Measurements from ENCODE around the gene PAPPA.

PAPPA gene

GRCh38 chr9:116355153-116355921 is 201.7 kb downstream of the PAPPA start:
- no peak for DNase-seq

- DNase-seq = no peak
Measured at GRCh38 chr9:116358251-116358650, 204.7 kb downstream of the PAPPA start.

- no peak for DNase-seq
Measured at GRCh38 chr9:116360016-116360415, 206.4 kb downstream of the PAPPA start.

GRCh38 chr9:116360989-116361388 is 207.4 kb downstream of the PAPPA start:
- no peak for DNase-seq

- no peak for DNase-seq
Measured at GRCh38 chr9:116361547-116361946, 208.0 kb downstream of the PAPPA start.

GRCh38 chr9:116362493-116362892 is 208.9 kb downstream of the PAPPA start:
- DNase-seq = no peak

GRCh38 chr9:116365056-116365471 is 211.5 kb downstream of the PAPPA start:
- DNase-seq = no peak

- no peak for DNase-seq
Measured at GRCh38 chr9:116366241-116366640, 212.7 kb downstream of the PAPPA start.

GRCh38 chr9:116368680-116369079 is 215.1 kb downstream of the PAPPA start:
- no peak for DNase-seq

GRCh38 chr9:116369706-116370105 is 216.1 kb downstream of the PAPPA start:
- DNase-seq = no peak

- no peak for DNase-seq
Measured at GRCh38 chr9:116370556-116370955, 217.0 kb downstream of the PAPPA start.

GRCh38 chr9:116372081-116372673 is 218.6 kb downstream of the PAPPA start:
- DNase-seq = no peak

GRCh38 chr9:116372786-116373185 is 219.2 kb downstream of the PAPPA start:
- no peak for DNase-seq

GRCh38 chr9:116377179-116377798 is 223.7 kb downstream of the PAPPA start:
- DNase-seq = no peak

GRCh38 chr9:116378873-116379272 is 225.3 kb downstream of the PAPPA start:
- no peak for DNase-seq

GRCh38 chr9:116379821-116380220 is 226.2 kb downstream of the PAPPA start:
- no peak for DNase-seq

- DNase-seq = no peak
Measured at GRCh38 chr9:116380496-116380995, 227.0 kb downstream of the PAPPA start.

GRCh38 chr9:116381350-116381749 is 227.8 kb downstream of the PAPPA start:
- no peak for DNase-seq

GRCh38 chr9:116382053-116382452 is 228.5 kb downstream of the PAPPA start:
- no peak for DNase-seq

GRCh38 chr9:116383133-116383532 is 229.5 kb downstream of the PAPPA start:
- DNase-seq = no peak

GRCh38 chr9:116383936-116384335 is 230.3 kb downstream of the PAPPA start:
- no peak for DNase-seq

GRCh38 chr9:116387934-116388698 is 234.5 kb downstream of the PAPPA start:
- DNase-seq = no peak
